OCI-LY3 (cell line): ENCODE measurements around the gene PPFIBP2.

Experiments used
- H2AFZ ChIP-seq: fragments of 200-600, 300-600 bp; shearing (Covaris generic); 2 replicates; pipeline ENCODE4 v1.6.0; 2014; ENCODE audit warnings: antibody characterized with exemption, low read depth, low read length
- H3K27ac ChIP-seq: fragments of 200-600, 300-600 bp; sonication (generic); 2 replicates; pipeline ENCODE4 v1.5.1; 2014; ENCODE audit warnings: mild to moderate bottlenecking, low read length, moderate library complexity, mixed read lengths
- H3K27me3 ChIP-seq: fragments of 200-600, 300-600 bp; sonication (generic); 2 replicates; pipeline ENCODE4 v1.6.1; 2014; ENCODE audit warnings: low read depth, low read length, mixed read lengths
- H3K36me3 ChIP-seq: fragments of 200-600, 300-600 bp; sonication (generic); replicated peaks from 2 replicates; pipeline ENCODE3; 2014; ENCODE audit warnings: low read depth, low read length, mixed read lengths
- H3K4me1 ChIP-seq: fragments of 300-600, 200-600 bp; sonication (generic); 2 replicates; pipeline ENCODE4 v1.6.1; 2014; ENCODE audit warnings: low read length, mixed read lengths
- H3K4me2 ChIP-seq: fragments of 200-600, 300-600 bp; sonication (generic); 2 replicates; pipeline ENCODE4 v1.6.1; 2014; ENCODE audit warnings: low read length, mixed read lengths
- H3K4me3 ChIP-seq: fragments of 300-600, 200-600 bp; sonication (generic); 2 replicates; pipeline ENCODE4 v1.5.1; 2014; ENCODE audit warnings: antibody characterized with exemption, mild to moderate bottlenecking, low read length, moderate library complexity
- H3K79me2 ChIP-seq: fragments of 300-600, 200-600 bp; shearing (Covaris generic); 2 replicates; pipeline ENCODE4 v1.6.1; 2014; ENCODE audit warnings: mild to moderate bottlenecking, low read length, mixed read lengths
- H3K9ac ChIP-seq: fragments of 300-600, 200-600 bp; shearing (Covaris generic); 2 replicates; pipeline ENCODE4 v1.6.0; 2014; ENCODE audit warnings: mild to moderate bottlenecking, low read length, moderate library complexity
- H3K9me3 ChIP-seq: fragments of 200-600, 300-600 bp; shearing (Covaris generic); 2 replicates; pipeline ENCODE4 v1.6.1; 2014; ENCODE audit warnings: low read length, mixed read lengths; ENCODE audit not compliant: insufficient read depth
- H4K20me1 ChIP-seq: fragments of 200-600, 300-600 bp; sonication (generic); 2 replicates; pipeline ENCODE4 v1.6.1; 2016; ENCODE audit warnings: low read length, mixed read lengths; ENCODE audit not compliant: insufficient read depth
- CTCF ChIP-seq: fragments of 200-600, 300-600 bp; sonication (generic); IDR thresholded peaks from 2 replicates; pipeline ENCODE4 v1.5.1; 2014; ENCODE audit warnings: antibody characterized with exemption, low read length, low read depth
- EZH2phosphoT487 ChIP-seq: fragments of 200-600 bp; shearing (Covaris generic); IDR thresholded peaks from 2 replicates; pipeline ENCODE4 v1.6.1; 2018; ENCODE audit warnings: antibody characterized with exemption, mixed run types, low read depth

Gene PPFIBP2

DNA sequence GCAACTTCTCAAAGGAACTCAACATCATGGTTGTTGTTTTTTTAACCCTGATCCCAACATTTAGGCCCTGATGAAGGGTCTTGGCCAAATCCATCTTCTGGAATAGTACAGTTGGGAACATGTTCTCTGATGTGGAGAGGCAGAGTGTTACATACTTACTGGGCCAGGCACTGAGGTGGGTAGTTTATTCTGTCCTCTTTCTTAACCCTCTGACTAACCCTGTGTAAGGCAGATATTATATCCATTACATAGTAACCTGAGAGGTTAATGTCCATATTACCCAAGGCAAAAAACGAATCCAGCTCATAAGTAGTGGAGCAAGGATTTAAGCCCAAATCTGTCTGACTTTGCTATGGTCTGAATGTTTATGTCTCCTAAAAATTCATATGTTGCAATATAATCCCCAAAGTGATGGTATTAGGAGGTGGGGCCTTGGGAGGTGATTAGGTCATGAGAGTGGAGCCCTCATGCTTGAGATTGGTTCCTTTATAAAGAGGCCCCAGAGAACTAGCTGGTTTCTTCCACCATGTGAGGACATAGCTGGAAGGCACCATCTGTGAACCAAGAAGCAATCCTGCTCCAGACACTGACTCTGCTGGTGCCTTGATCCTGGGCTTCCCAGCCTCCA lies 16.3 kb downstream of the PPFIBP2 start:
- Histone ChIP-seq H3K4me2 (peak overlapping the region; percentile 57), H3K27ac (peak overlapping the region; percentile 42), H3K27me3 (no peaks in the 10 kb centered on the region), H3K9me3 (no peaks in the 10 kb centered on the region), H3K4me3 (no peak overlapping the region), H4K20me1 (peaks cover 80% of the 10 kb centered on the region), H3K9ac (no peak overlapping the region; the same call in 1 of the 2 replicates), H2AFZ (no peak overlapping the region), H3K4me1 (peaks cover 80% of the 10 kb centered on the region), H3K79me2 (peaks cover 98% of the 10 kb centered on the region), H3K36me3 (peaks cover 39% of the 10 kb centered on the region)
- TF ChIP-seq EZH2phosphoT487 (no peak), CTCF (no peak)

DNA sequence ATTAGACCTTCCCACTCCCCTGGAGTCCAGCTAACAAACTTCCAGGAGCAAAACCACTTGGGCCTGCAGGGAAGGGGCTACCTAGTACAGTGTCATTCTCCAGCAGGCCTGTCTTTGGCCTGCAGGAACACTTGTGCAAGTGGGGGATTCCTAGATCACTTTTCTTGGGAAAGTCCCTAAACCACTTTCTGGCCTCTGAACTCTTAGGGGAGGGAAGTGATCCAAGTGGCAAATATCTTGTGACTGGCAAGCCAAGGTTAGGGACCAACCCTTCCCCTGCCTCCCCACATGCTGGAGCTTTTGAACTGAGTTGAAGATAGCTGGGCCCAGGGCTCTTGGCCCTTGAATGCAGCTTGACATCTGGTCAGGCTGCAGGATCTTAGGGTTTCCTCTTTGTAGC lies 17.2 kb downstream of the PPFIBP2 start:
- Histone ChIP-seq H3K9me3 (no peaks in the 10 kb centered on the region), H4K20me1 (peaks cover 80% of the 10 kb centered on the region), H3K27ac (peak overlapping the region; percentile 42), H3K27me3 (no peaks in the 10 kb centered on the region), H3K36me3 (peaks cover 36% of the 10 kb centered on the region), H3K9ac (no peak overlapping the region; the same call in 1 of the 2 replicates), H3K4me2 (peak overlapping the region; percentile 57), H2AFZ (no peak overlapping the region), H3K4me3 (peak overlapping the region; percentile 4; the same call in 1 of the 2 replicates), H3K79me2 (peaks cover 98% of the 10 kb centered on the region), H3K4me1 (peaks cover 89% of the 10 kb centered on the region)
- TF ChIP-seq EZH2phosphoT487 (no peak), CTCF (no peak)

- Histone ChIP-seq H3K9me3 (no peaks in the 10 kb centered on the region), H3K27ac (peak overlapping the region; percentile 86; the same call in 1 of the 2 replicates), H2AFZ (no peak overlapping the region), H4K20me1 (peaks cover 84% of the 10 kb centered on the region), H3K79me2 (peaks cover 98% of the 10 kb centered on the region), H3K9ac (no peak overlapping the region), H3K27me3 (no peaks in the 10 kb centered on the region), H3K4me2 (0 out of 2 replicates have a peak overlapping the region, but pooled peaks have one; percentile 91), H3K4me3 (no peak overlapping the region), H3K4me1 (peaks cover 83% of the 10 kb centered on the region), H3K36me3 (peaks cover 44% of the 10 kb centered on the region)
- TF ChIP-seq EZH2phosphoT487 (no peak), CTCF (no peak)
Measured at GRCh38 chr11:7532405-7533145, 18.8 kb downstream of the PPFIBP2 start.
